ENCODE results near the gene TOX2. TPM values are rescaled to one million over a fixed set of nuclear protein-coding genes. Genes with fewer than 3 reads are reported as not detected.

Gene TOX2
- total and polyA plus RNA-seq, 2 of the 8 experiments (the other 6 are each of a cell fraction or from before 2014, with no cell fraction given): 1.8 to 3.4 TPM

DNA sequence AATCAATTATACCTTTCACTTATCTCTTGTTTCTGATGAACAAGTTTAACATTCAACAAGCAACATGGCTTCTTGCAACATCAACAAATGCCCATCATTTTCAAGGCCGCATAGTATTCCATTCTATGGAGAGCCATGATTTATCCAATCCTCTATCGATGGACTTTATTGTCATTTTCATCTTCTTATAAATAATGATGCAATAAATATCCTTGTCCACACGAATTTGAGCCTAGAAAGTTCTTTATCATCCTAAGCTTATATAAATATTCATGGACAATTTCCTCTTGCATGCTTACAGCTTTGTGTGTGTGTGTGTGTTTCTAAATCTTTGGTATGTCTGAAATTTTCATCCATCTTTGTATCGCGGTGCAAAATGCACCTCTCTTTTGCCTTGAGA lies 29.1 kb downstream of the TOX2 start:
- Histone ChIP-seq H3K36me3 (ENCODE audit: control insufficient read depth in 2 of 4, insufficient read depth in 4 of 4, low read length in 3 of 4) (no peaks in the 10 kb centered on the region), H2BK120ac (replicated peaks; ENCODE audit: low read depth, low read length) (no peak overlapping the region), H3K27ac (ENCODE audit: low read depth, low read length) (no peak overlapping the region), H3K14ac (ENCODE audit: insufficient read length) (no peak overlapping the region), H3K4me2 (ENCODE audit: insufficient read depth in 1 of 2, low read depth in 2 of 2, low read length in 2 of 2) (no peak overlapping the region), H3K9ac (replicated peaks in 1 of 4; ENCODE audit: extremely low read depth in 1 of 4, low read depth in 3 of 4, low read length in 3 of 4) (no peak overlapping the region), H4K20me1 (replicated peaks in 1 of 2; ENCODE audit: control insufficient read depth in 1 of 2, insufficient read depth in 2 of 2, low read length in 2 of 2) (no peaks in the 10 kb centered on the region), H3K9me3 (ENCODE audit: insufficient read depth in 2 of 2, low read depth in 1 of 2, low read length in 1 of 2) (no peaks in the 10 kb centered on the region), H2AFZ (ENCODE audit: low read length) (no peak overlapping the region), H3K23me2 (ENCODE audit: low read depth, low read length) (no peaks in the 10 kb centered on the region), H2BK20ac (ENCODE audit: low read length) (no peak overlapping the region), H4K5ac (ENCODE audit: insufficient read length, low read depth, low read length) (no peak overlapping the region), H3K18ac (ENCODE audit: extremely low read depth, low read length) (no peak overlapping the region), H3K23ac (ENCODE audit: insufficient read length) (no peak overlapping the region), H3K4me1 (replicated peaks in 1 of 4; ENCODE audit: control insufficient read depth in 3 of 4, insufficient read depth in 4 of 4, low read length in 3 of 4) (peaks cover 0 to 3% (median 0%) of the 10 kb centered on the region in 4 experiments; a peak in 4 of 7 replicates), H2BK12ac (ENCODE audit: low read depth, low read length) (no peak overlapping the region), H3K4me3 (ENCODE audit: extremely low read depth in 1 of 4, insufficient read depth in 2 of 4, low read depth in 3 of 4, low read length in 4 of 4) (no peak overlapping the region), H3K79me1 (ENCODE audit: low read depth, low read length) (no peaks in the 10 kb centered on the region), H3K56ac (replicated peaks; ENCODE audit: insufficient read length, low read depth, low read length) (no peak overlapping the region), H3K79me2 (ENCODE audit: control insufficient read depth in 1 of 2, insufficient read depth in 2 of 2, low read length in 2 of 2) (no peaks in the 10 kb centered on the region), H4K8ac (ENCODE audit: extremely low read depth, insufficient read depth, low read length) (no peak overlapping the region), H2BK15ac (ENCODE audit: low read length) (no peak overlapping the region), H2AK5ac (ENCODE audit: low read depth, low read length) (no peak overlapping the region), H3K27me3 (replicated peaks in 1 of 4; ENCODE audit: control insufficient read depth in 3 of 4, extremely low read depth in 1 of 4, insufficient read depth in 3 of 4, low read length in 3 of 4) (no peaks in the 10 kb centered on the region; a peak in 1 of 7 replicates), H3K4ac (replicated peaks; ENCODE audit: insufficient read length, low read depth, low read length) (no peak overlapping the region), H4K91ac (replicated peaks; ENCODE audit: insufficient read length, low read length) (no peak overlapping the region), H2BK5ac (ENCODE audit: low read depth, low read length) (no peak overlapping the region)
- DNase-seq (ENCODE audit: low read depth in 1 of 2, low spot score in 2 of 2) (no peak), FAIRE-seq (no peak)
- no peak for TF ChIP-seq GTF2F1 (IDR thresholded peaks at IDR 0.05; ENCODE audit: borderline replicate concordance, low read depth, low read length)
- CTCF ChIA-PET (ENCODE audit: partially characterized antibody): interaction anchor here (0.8 to 1.4 kb wide), 3 partner anchors 18 to 104 kb away, joined by 3 to 5 read pairs (median 4); no protein-coding TSS in a partner anchor
- 93% methylated on average over 5 of the region's 5 CpGs; no CpG with 5 or more reads in 1 of the 2 experiments for WGBS, 2 experiments (ENCODE audit: extremely low coverage in 1 of 2, insufficient coverage in 1 of 2, insufficient read length in 1 of 2, insufficient replicate concordance in 2 of 2, low coverage in 1 of 2, low lambda C conversion rate in 2 of 2, missing lambda C conversion rate in 1 of 2)
- POLR2A ChIA-PET (ENCODE audit: partially characterized antibody): no interaction called here

All from H1 (cell line).